Middle frontal gyrus (tissue), 1 donor: Measurements from ENCODE around the gene MAJIN.

Experiments
- DNase-seq: peaks from one replicate; pipeline ENCODE4 v3.0.0-alpha.2; 2015; ENCODE audit warnings: low spot score; ENCODE audit errors: extremely low spot score

MAJIN gene

GRCh38 chr11:64914123-64914522 is 57.8 kb downstream of the MAJIN start:
- no peak for DNase-seq

- DNase-seq, result no peak
Measured at GRCh38 chr11:64913171-64913727, 58.7 kb downstream of the MAJIN start.

- DNase-seq, result no peak
Measured at GRCh38 chr11:64911689-64912088, 60.2 kb downstream of the MAJIN start.

- no peak for DNase-seq
Measured at GRCh38 chr11:64911142-64911541, 60.8 kb downstream of the MAJIN start.

GRCh38 chr11:64910451-64911093 is 61.3 kb downstream of the MAJIN start:
- no peak for DNase-seq

GRCh38 chr11:64909653-64910343 is 62.1 kb downstream of the MAJIN start:
- DNase-seq, result no peak

GRCh38 chr11:64908766-64909165 is 63.1 kb downstream of the MAJIN start:
- DNase-seq, result no peak

GRCh38 chr11:64906314-64906635 is 65.6 kb downstream of the MAJIN start:
- no peak for DNase-seq

GRCh38 chr11:64905516-64906313 is 66.2 kb downstream of the MAJIN start:
- DNase-seq, result no peak

GRCh38 chr11:64903291-64903833 is 68.5 kb downstream of the MAJIN start:
- no peak for DNase-seq

- no peak for DNase-seq
Measured at GRCh38 chr11:64902102-64902900, 69.6 kb downstream of the MAJIN start.

GRCh38 chr11:64900774-64901173 is 71.1 kb downstream of the MAJIN start:
- no peak for DNase-seq

- DNase-seq, result no peak
Measured at GRCh38 chr11:64900263-64900678, 71.6 kb downstream of the MAJIN start.

- no peak for DNase-seq
Measured at GRCh38 chr11:64898541-64898940, 73.4 kb downstream of the MAJIN start.

- no peak for DNase-seq
Measured at GRCh38 chr11:64898076-64898445, 73.8 kb downstream of the MAJIN start.

GRCh38 chr11:64897381-64898075 is 74.4 kb downstream of the MAJIN start:
- DNase-seq, result no peak

- DNase-seq, result no peak
Measured at GRCh38 chr11:64896448-64897022, 75.4 kb downstream of the MAJIN start.

- no peak for DNase-seq
Measured at GRCh38 chr11:64894812-64895452, 77.0 kb downstream of the MAJIN start.

GRCh38 chr11:64894070-64894811 is 77.7 kb downstream of the MAJIN start:
- no peak for DNase-seq
